ENCODE results near the gene VWA7. TPM values are rescaled to one million over a fixed set of nuclear protein-coding genes. Genes with fewer than 3 reads are reported as not detected.

The VWA7 gene
- total and polyA plus RNA-seq, 4 experiments from 2014 or later = 1.00 to 2.5 (median 1.4) TPM

GRCh38 chr6:31785475-31785874, 8.3 kb upstream of the VWA7 start:
- no peak overlapping the region for H3K4me3 Mint-ChIP-seq
- no peak overlapping the region for H3K4me3 ChIP-seq (ENCODE audit: low read length in 2 of 2)
- ChIA-PET CTCF (ENCODE audit: partially characterized antibody) (interaction anchor here (4.1 kb wide), 1 partner anchor 15 kb away, joined by 17 read pairs; no protein-coding TSS in a partner anchor), POLR2A (ENCODE audit: partially characterized antibody) (interaction anchor here (0.9 to 2.4 kb wide), 3 partner anchors 25 to 48 kb away, joined by 3 to 7 read pairs (median 3); partner anchors contain the start of gene MSH5)
- H3K4me1 ChIP-seq (ENCODE audit: insufficient read depth, low read length) = no peaks in the 10 kb centered on the region
- no peaks in the 10 kb centered on the region for H3K9me3 Mint-ChIP-seq
- intact Hi-C loops (cut with micrococcal nuclease) = no loop called here
- H3K27ac ChIP-seq (ENCODE audit: low read depth, low read length) = no peak overlapping the region
- H3K27me3 ChIP-seq (ENCODE audit: insufficient read depth, low read length) = no peaks in the 10 kb centered on the region
- peaks cover 38% of the 10 kb centered on the region for H3K36me3 ChIP-seq (ENCODE audit: insufficient read depth, low read length)
- peaks cover 1 to 4% (median 3%) of the 10 kb centered on the region in 4 donors for H3K4me1 Mint-ChIP-seq
- peaks cover 22 to 30% of the 10 kb centered on the region in 2 donors for H3K36me3 Mint-ChIP-seq
- H3K27ac Mint-ChIP-seq = no peak overlapping the region
- no peaks in the 10 kb centered on the region for H3K27me3 Mint-ChIP-seq
- DNase-seq = no peak
- H3K9me3 ChIP-seq (ENCODE audit: control insufficient read depth in 1 of 2, low read length in 2 of 2) = no peaks in the 10 kb centered on the region

- Histone ChIP-seq H3K27me3 (ENCODE audit: insufficient read depth, low read length) (no peaks in the 10 kb centered on the region), H3K4me1 (ENCODE audit: insufficient read depth, low read length) (no peaks in the 10 kb centered on the region), H3K27ac (ENCODE audit: low read depth, low read length) (no peak overlapping the region), H3K36me3 (ENCODE audit: insufficient read depth, low read length) (peaks cover 44% of the 10 kb centered on the region), H3K4me3 (ENCODE audit: low read length in 2 of 2) (no peak overlapping the region), H3K9me3 (ENCODE audit: control insufficient read depth in 1 of 2, low read length in 2 of 2) (no peaks in the 10 kb centered on the region)
- H3K27ac Mint-ChIP-seq = peak overlapping the region in 4 of 7 donors; percentile 36 to 52 (median 44)
- intact Hi-C loops (cut with micrococcal nuclease) = no loop called here
- no peaks in the 10 kb centered on the region for H3K9me3 Mint-ChIP-seq
- H3K4me3 Mint-ChIP-seq = no peak overlapping the region
- H3K36me3 Mint-ChIP-seq = peaks cover 20 to 37% of the 10 kb centered on the region in 2 donors
- H3K27me3 Mint-ChIP-seq = no peaks in the 10 kb centered on the region
- CTCF ChIA-PET (ENCODE audit: partially characterized antibody) = no interaction called here
- POLR2A ChIA-PET (ENCODE audit: partially characterized antibody) = interaction anchor here (1.1 to 2.4 kb wide), 4 partner anchors 10 to 47 kb away, joined by 3 to 7 read pairs (median 6); partner anchors contain the start of gene MSH5
- H3K4me1 Mint-ChIP-seq = peaks cover 0 to 2% (median under 1%) of the 10 kb centered on the region in 4 donors
- no peak for DNase-seq
Observed at GRCh38 chr6:31784098-31784925, 7.2 kb upstream of the VWA7 start.

- POLR2A ChIA-PET (ENCODE audit: partially characterized antibody) = no interaction called here
- Mint-ChIP-seq H3K4me1 (peaks cover 1 to 8% (median 5%) of the 10 kb centered on the region in 4 donors), H3K4me3 (no peak overlapping the region), H3K9me3 (no peaks in the 10 kb centered on the region), H3K27me3 (no peaks in the 10 kb centered on the region), H3K36me3 (peaks cover 16 to 40% of the 10 kb centered on the region in 2 donors), H3K27ac (no peak overlapping the region)
- H3K36me3 ChIP-seq (ENCODE audit: insufficient read depth, low read length) = peaks cover 47% of the 10 kb centered on the region
- DNase-seq = no peak
- H3K4me1 ChIP-seq (ENCODE audit: insufficient read depth, low read length) = peaks cover 6% of the 10 kb centered on the region
- no peaks in the 10 kb centered on the region for H3K27me3 ChIP-seq (ENCODE audit: insufficient read depth, low read length)
- no peak overlapping the region for H3K4me3 ChIP-seq (ENCODE audit: low read length in 2 of 2)
- CTCF ChIA-PET (ENCODE audit: partially characterized antibody) = no interaction called here
- no peaks in the 10 kb centered on the region for H3K9me3 ChIP-seq (ENCODE audit: control insufficient read depth in 1 of 2, low read length in 2 of 2)
- no peak overlapping the region for H3K27ac ChIP-seq (ENCODE audit: low read depth, low read length)
- intact Hi-C loops (cut with micrococcal nuclease) = no loop called here
Observed at GRCh38 chr6:31782126-31782855, 5.2 kb upstream of the VWA7 start.

GRCh38 chr6:31781244-31782125, 4.4 kb upstream of the VWA7 start:
- Histone ChIP-seq H3K27ac (ENCODE audit: low read depth, low read length) (no peak overlapping the region), H3K4me3 (ENCODE audit: low read length in 2 of 2) (no peak overlapping the region), H3K9me3 (ENCODE audit: control insufficient read depth in 1 of 2, low read length in 2 of 2) (no peaks in the 10 kb centered on the region), H3K27me3 (ENCODE audit: insufficient read depth, low read length) (no peaks in the 10 kb centered on the region), H3K36me3 (ENCODE audit: insufficient read depth, low read length) (peaks cover 47% of the 10 kb centered on the region), H3K4me1 (ENCODE audit: insufficient read depth, low read length) (peaks cover 14% of the 10 kb centered on the region)
- POLR2A ChIA-PET (ENCODE audit: partially characterized antibody) = no interaction called here
- Mint-ChIP-seq H3K4me1 (peaks cover 6 to 15% (median 12%) of the 10 kb centered on the region in 4 donors), H3K4me3 (peak overlapping the region in 1 of 8 donors; percentile 36), H3K9me3 (no peaks in the 10 kb centered on the region), H3K27ac (peak overlapping the region in 1 of 7 donors; percentile 30), H3K36me3 (peaks cover 16 to 43% of the 10 kb centered on the region in 2 donors), H3K27me3 (no peaks in the 10 kb centered on the region)
- intact Hi-C loops (cut with micrococcal nuclease) = no loop called here
- DNase-seq = no peak
- CTCF ChIA-PET (ENCODE audit: partially characterized antibody) = interaction anchor here (3.8 kb wide), 1 partner anchor 12 kb away, joined by 15 read pairs; no protein-coding TSS in a partner anchor

- Histone ChIP-seq H3K4me1 (ENCODE audit: insufficient read depth, low read length) (peaks cover 22% of the 10 kb centered on the region), H3K27ac (ENCODE audit: low read depth, low read length) (no peak overlapping the region), H3K36me3 (ENCODE audit: insufficient read depth, low read length) (peaks cover 47% of the 10 kb centered on the region), H3K9me3 (ENCODE audit: control insufficient read depth in 1 of 2, low read length in 2 of 2) (no peaks in the 10 kb centered on the region), H3K27me3 (ENCODE audit: insufficient read depth, low read length) (no peaks in the 10 kb centered on the region), H3K4me3 (ENCODE audit: low read length in 2 of 2) (no peak overlapping the region)
- Mint-ChIP-seq H3K9me3 (no peaks in the 10 kb centered on the region), H3K27ac (peak overlapping the region in 1 of 7 donors; percentile 61), H3K27me3 (no peaks in the 10 kb centered on the region), H3K4me1 (peaks cover 7 to 23% (median 16%) of the 10 kb centered on the region in 4 donors), H3K4me3 (no peak overlapping the region), H3K36me3 (peaks cover 16 to 43% of the 10 kb centered on the region in 2 donors)
- ChIA-PET POLR2A (ENCODE audit: partially characterized antibody) (interaction anchor here (1.5 kb wide), 1 partner anchor 26 kb away, joined by 3 read pairs; the partner anchor contains the start of gene LSM2), CTCF (ENCODE audit: partially characterized antibody) (interaction anchor here (0.9 to 3.8 kb wide), 2 partner anchors 9 to 11 kb away, joined by 4 to 15 read pairs; no protein-coding TSS in a partner anchor)
- intact Hi-C loops (cut with micrococcal nuclease) = no loop called here
- no peak for DNase-seq
Observed at GRCh38 chr6:31780507-31781243, 3.5 kb upstream of the VWA7 start.

GRCh38 chr6:31779908-31780307, 2.8 kb upstream of the VWA7 start:
- Mint-ChIP-seq H3K4me1 (peaks cover 9 to 30% (median 22%) of the 10 kb centered on the region in 4 donors), H3K9me3 (no peaks in the 10 kb centered on the region), H3K36me3 (peaks cover 16 to 43% of the 10 kb centered on the region in 2 donors), H3K27ac (no peak overlapping the region), H3K4me3 (no peak overlapping the region), H3K27me3 (no peaks in the 10 kb centered on the region)
- Histone ChIP-seq H3K9me3 (ENCODE audit: control insufficient read depth in 1 of 2, low read length in 2 of 2) (no peaks in the 10 kb centered on the region), H3K4me3 (ENCODE audit: low read length in 2 of 2) (no peak overlapping the region), H3K4me1 (ENCODE audit: insufficient read depth, low read length) (peaks cover 30% of the 10 kb centered on the region), H3K27me3 (ENCODE audit: insufficient read depth, low read length) (no peaks in the 10 kb centered on the region), H3K36me3 (ENCODE audit: insufficient read depth, low read length) (peaks cover 42% of the 10 kb centered on the region), H3K27ac (ENCODE audit: low read depth, low read length) (no peak overlapping the region)
- intact Hi-C loops (cut with micrococcal nuclease) = no loop called here
- POLR2A ChIA-PET (ENCODE audit: partially characterized antibody) = interaction anchor here (1.0 to 1.5 kb wide), 2 partner anchors 27 to 41 kb away, joined by 3 read pairs; partner anchors contain the start of gene LSM2
- CTCF ChIA-PET (ENCODE audit: partially characterized antibody) = interaction anchor here (0.9 to 3.8 kb wide), 2 partner anchors 10 kb away, joined by 4 to 15 read pairs; no protein-coding TSS in a partner anchor
- no peak for DNase-seq

Data from CD4-positive, alpha-beta memory T cell (primary cell).